ENCODE measurements around the gene GIMAP6. TPM values are rescaled to one million over a fixed set of nuclear protein-coding genes. Genes with fewer than 3 reads are reported as not detected.
"Not testable (repeated sequence)": the region's sequence is repeated elsewhere in the genome, so short reads cannot be mapped to it uniquely, and the experiment has no call there.

GIMAP6 gene
- total RNA-seq, 1 donor from 2014 or later = not detected

DNA sequence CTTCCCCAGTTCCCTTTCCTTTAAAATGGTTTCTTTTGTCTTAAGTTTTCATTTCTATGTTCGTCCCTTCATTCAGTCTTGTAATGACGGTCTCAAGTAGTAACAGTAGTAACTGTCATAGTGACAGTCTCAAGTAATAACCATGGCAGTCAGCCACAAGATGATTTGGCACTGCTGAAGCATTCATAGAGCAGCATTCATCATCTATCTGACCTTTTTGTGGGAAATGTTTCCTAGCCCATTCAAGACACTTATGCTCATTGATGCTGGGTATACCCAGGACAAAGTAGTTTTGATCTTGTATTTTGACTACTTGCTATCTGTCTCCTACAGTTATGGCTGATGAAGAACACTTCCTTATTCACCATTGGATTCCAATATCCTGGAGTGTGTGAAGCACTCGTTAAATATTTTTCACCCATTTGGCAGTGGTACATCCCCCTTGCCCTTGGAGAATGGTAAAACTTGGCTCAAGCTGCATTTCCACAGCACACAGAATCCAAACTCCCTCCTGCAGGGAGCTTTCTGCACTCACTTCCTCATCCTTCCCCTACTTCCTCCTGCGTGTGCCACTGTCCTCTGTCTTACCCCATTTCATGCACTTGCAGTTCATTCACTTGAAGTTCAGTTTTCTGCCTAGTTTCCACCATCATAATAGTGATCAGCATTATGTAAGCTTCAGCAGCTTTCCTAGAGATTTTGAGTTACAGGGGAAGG, 46.0 kb downstream of the GIMAP6 start:
- DNase-seq (ENCODE audit: low read depth) = no peak

DNA sequence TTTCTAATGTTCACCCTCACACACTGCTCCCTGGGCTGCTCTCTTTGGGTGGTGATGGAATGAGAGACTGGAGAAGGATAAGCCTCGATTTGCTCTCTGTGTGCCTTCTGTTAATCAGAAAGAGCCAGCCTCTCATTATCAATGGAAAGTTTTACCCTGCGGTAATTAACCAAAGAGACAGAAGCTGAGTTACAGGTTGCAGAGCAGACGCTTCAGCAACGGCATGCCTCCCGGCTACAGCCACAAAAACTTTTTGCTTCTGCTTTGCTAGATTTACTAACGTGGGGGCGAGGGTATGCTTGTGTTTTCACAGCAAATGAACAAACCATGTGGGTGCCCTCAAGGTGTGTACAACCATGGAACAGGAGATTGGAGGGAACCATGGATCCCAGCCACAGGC, 47.0 kb downstream of the GIMAP6 start:
- DNase-seq (ENCODE audit: low read depth) = no peak

DNA sequence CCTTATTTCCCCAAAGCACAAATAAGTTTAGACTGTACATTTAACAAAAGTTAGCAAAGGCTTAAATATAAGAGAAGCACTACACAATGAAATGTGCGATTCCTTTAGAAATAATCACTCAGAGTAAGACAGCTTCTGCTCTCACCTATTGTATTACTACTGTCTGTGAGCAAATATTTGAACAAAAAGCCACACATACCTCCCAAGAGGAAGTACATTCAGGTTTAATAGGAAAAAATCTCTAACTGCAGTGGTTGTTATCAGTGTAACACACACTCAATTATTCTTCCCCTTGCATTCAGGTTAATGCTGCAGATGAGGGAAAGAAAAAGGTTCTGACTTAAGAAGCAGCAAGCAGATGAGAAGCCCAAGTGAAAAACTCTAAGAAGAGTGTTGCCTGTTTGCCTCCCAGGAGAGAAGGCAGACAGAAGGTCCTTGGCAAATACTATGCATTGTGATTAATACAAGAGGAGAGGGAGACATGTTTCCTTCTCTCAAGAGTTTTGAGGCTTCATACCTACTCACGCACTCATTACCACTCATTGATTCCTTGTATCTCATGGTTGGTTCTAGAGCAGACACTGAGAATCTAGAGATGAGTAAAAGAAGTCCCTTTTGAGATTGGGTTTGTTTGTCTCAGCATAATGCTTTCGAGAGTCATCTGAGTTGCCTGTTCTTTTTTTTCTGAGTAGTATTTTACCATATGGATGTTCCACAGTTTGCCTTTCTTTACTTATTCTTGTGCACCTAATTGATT, 51.4 kb downstream of the GIMAP6 start:
- DNase-seq (ENCODE audit: low read depth) = no peak

- not testable (repeated sequence) for DNase-seq (ENCODE audit: low read depth)
Observed at GRCh38 chr7:150579979-150580637, 52.1 kb downstream of the GIMAP6 start.

Other genes starting within 250 kb of the GIMAP6 start
- not detected in 2 replicates for gene GIMAP8, start 181.8 kb downstream of the GIMAP6 start, total RNA-seq
- gene GIMAP7, start 117.5 kb downstream of the GIMAP6 start, total RNA-seq = not detected in 2 replicates
- not detected in 2 replicates for gene GIMAP4, start 65.0 kb downstream of the GIMAP6 start, total RNA-seq
- gene GIMAP2, start 53.3 kb upstream of the GIMAP6 start, total RNA-seq = 2.1 and 2.2 TPM in 2 replicates
- not detected in 2 replicates for gene GIMAP1, start 84.2 kb upstream of the GIMAP6 start, total RNA-seq
- gene GIMAP5, start 105.0 kb upstream of the GIMAP6 start, total RNA-seq = not detected in 2 replicates
- not detected in 2 replicates for gene TMEM176B, start 168.0 kb upstream of the GIMAP6 start, total RNA-seq
- not detected in 2 replicates for gene TMEM176A, start 168.4 kb upstream of the GIMAP6 start, total RNA-seq
- gene AOC1, start 220.1 kb upstream of the GIMAP6 start, total RNA-seq = 0.21 and 0.62 TPM in 2 replicates